CD4-positive, alpha-beta T cell treated with Interferon gamma for 1 hour (primary cell): ENCODE measurements around the gene BANF1.
"Not testable (repeated sequence)": the region's sequence is repeated elsewhere in the genome, so short reads cannot be mapped to it uniquely, and the experiment has no call there.

Experiments used
- DNase-seq: peaks from one replicate; pipeline ENCODE4 v3.0.0-alpha.2; 2020

BANF1 gene

GRCh38 chr11:65978391-65979238 is 23.7 kb upstream of the BANF1 start:
- no peak for DNase-seq

- no peak for DNase-seq
Observed at GRCh38 chr11:65979261-65979759, 23.0 kb upstream of the BANF1 start.

GRCh38 chr11:65981101-65981740 is 21.1 kb upstream of the BANF1 start:
- no peak for DNase-seq

GRCh38 chr11:65981972-65982823 is 20.1 kb upstream of the BANF1 start:
- no peak for DNase-seq

GRCh38 chr11:65982824-65983588 is 19.3 kb upstream of the BANF1 start:
- DNase-seq = no peak

- no peak for DNase-seq
Observed at GRCh38 chr11:65983589-65983987, 18.7 kb upstream of the BANF1 start.

GRCh38 chr11:65987336-65987735 is 15.0 kb upstream of the BANF1 start:
- DNase-seq = no peak

GRCh38 chr11:65988791-65989592 is 13.3 kb upstream of the BANF1 start:
- peak; percentile 92 for DNase-seq

GRCh38 chr11:65992056-65992455 is 10.2 kb upstream of the BANF1 start:
- no peak for DNase-seq

GRCh38 chr11:65997286-65997685 is 5.0 kb upstream of the BANF1 start:
- DNase-seq = no peak

GRCh38 chr11:66002648-66003225 is 434 bp downstream of the BANF1 start:
- DNase-seq = no peak

GRCh38 chr11:66003291-66003690 is 988 bp downstream of the BANF1 start:
- no peak for DNase-seq

GRCh38 chr11:66004186-66004585 is 1.9 kb downstream of the BANF1 start:
- no peak for DNase-seq

GRCh38 chr11:66006134-66006890 is 4.0 kb downstream of the BANF1 start:
- DNase-seq = no peak

- no peak for DNase-seq
Observed at GRCh38 chr11:66006891-66007176, 4.5 kb downstream of the BANF1 start.

GRCh38 chr11:66007201-66007634 is 4.9 kb downstream of the BANF1 start:
- DNase-seq = no peak

GRCh38 chr11:66008095-66008467 is 5.8 kb downstream of the BANF1 start:
- DNase-seq = no peak

- no peak for DNase-seq
Observed at GRCh38 chr11:66008468-66009101, 6.3 kb downstream of the BANF1 start.

GRCh38 chr11:66010036-66010435 is 7.7 kb downstream of the BANF1 start:
- not testable (repeated sequence) for DNase-seq

GRCh38 chr11:66011239-66011784 is 9.0 kb downstream of the BANF1 start:
- DNase-seq = no peak
